Activated CD8-positive, alpha-beta T cell treated with anti-CD3 and anti-CD28 coated beads, Interleukin-2, amount 10 ng/mL, durations not matched to agents 7 days and 5 days (primary cell): Measurements from ENCODE around the gene KCNQ2. TPM values are rescaled to one million over a fixed set of nuclear protein-coding genes. Genes with fewer than 3 reads are reported as not detected.

Experiments used
- ATAC-seq: fragments of 150-1000 bp; cut with Tn5 transposase; one replicate; pipeline ENCODE4 v1.10.0; 2021; ENCODE audit warnings: moderate library complexity
- CTCF ChIA-PET: fragments of 350-600 bp; sonication (Branson Sonifier 250); formaldehyde crosslinking; loops from one replicate; lab custom pipeline; 2021; ENCODE audit warnings: antibody characterized with exemption; lab: Charles Lee
- POLR2A ChIA-PET: fragments of 350-600 bp; sonication (Branson Sonifier 250); formaldehyde crosslinking; loops from one replicate; lab custom pipeline; 2021; ENCODE audit warnings: antibody characterized with exemption; lab: Charles Lee
- DNase-seq: peaks from one replicate; pipeline ENCODE4 v3.0.0-alpha.2; 2020
- H3K27ac Mint-ChIP-seq: one replicate; pipeline ENCODE4 v1.8.0; 2021; ENCODE audit warnings: mild to moderate bottlenecking, mixed read lengths
- H3K27me3 Mint-ChIP-seq: one replicate; pipeline ENCODE4 v1.8.0; 2021; ENCODE audit warnings: low read depth, mixed read lengths
- H3K36me3 Mint-ChIP-seq: one replicate; pipeline ENCODE4 v1.8.0; 2021; ENCODE audit warnings: low read depth, mixed read lengths
- H3K4me1 Mint-ChIP-seq: one replicate; pipeline ENCODE4 v1.8.0; 2021; ENCODE audit warnings: low read depth, mixed read lengths
- H3K4me3 Mint-ChIP-seq: one replicate; pipeline ENCODE4 v1.8.0; 2021; ENCODE audit warnings: mild to moderate bottlenecking, mixed read lengths
- H3K9me3 Mint-ChIP-seq: one replicate; pipeline ENCODE4 v1.8.0; 2022; ENCODE audit warnings: mixed read lengths; ENCODE audit not compliant: insufficient read depth
- total RNA-seq, 2 experiments: library from RNA; stranded (reverse); gene quantifications; one replicate each; pipeline ENCODE4 v1.2.3, GENCODE V29; 2021

The KCNQ2 gene
- total RNA-seq, 2 experiments from 2014 or later: not detected

DNA sequence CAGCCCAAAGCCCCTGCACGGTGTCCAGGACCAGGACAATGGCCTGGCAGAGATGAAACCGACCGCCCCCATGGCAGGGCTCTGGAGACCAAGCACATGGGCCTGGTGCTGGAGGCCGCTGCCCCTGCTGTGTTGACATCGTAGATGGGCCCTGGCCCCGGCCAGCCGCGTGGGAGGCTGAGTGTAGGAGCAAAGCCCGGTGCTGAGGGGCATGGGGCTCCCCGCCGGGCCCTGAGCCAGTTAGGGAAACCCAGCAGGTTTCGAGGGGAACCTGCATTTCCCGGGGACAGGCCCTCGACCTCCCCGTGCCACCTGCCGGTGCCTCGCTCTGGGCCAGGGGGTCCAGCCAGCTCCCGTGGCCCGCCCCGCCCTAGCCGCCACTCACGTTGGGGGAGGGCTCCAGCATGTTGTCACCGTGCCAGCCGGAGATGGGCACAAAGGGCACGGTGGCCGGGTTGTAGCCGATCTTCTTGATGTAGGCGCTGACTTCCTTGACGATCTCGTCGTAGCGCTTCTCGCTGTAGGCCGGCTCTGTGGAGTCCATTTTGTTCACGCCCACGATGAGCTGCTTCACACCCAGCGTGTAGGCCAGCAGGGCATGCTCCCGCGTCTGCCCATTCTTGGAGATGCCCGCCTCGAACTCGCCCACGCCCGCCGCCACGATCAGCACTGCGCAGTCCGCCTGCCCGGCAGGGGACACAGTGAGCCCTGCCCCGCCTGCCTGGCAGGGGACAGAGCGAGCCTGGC is 22.1 kb upstream of the KCNQ2 start:
- no peak for ATAC-seq
- POLR2A ChIA-PET: no interaction called here
- Mint-ChIP-seq H3K9me3 (no peaks in the 10 kb centered on the region), H3K27me3 (peaks cover 13% of the 10 kb centered on the region), H3K4me1 (peaks cover 8% of the 10 kb centered on the region), H3K36me3 (no peaks in the 10 kb centered on the region), H3K4me3 (no peak overlapping the region), H3K27ac (no peak overlapping the region)
- DNase-seq: no peak
- CTCF ChIA-PET: no interaction called here

DNA sequence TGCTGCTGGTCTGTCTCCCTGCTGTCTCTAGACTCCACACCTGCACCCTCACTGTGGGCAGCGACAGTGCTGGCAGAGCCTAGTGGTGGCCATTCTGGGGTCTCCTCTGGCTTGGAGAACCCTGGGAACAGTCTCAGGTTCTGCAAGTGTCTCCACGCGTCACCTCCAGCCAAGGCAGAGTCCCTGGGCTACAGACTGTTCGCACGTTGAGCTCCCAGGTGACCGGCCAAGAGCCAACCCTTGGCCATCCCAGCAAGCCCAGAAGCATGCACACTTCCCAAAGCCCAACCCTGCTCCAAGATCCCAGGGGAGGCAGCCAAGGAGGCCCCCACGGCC is 21.6 kb upstream of the KCNQ2 start:
- H3K36me3 Mint-ChIP-seq: no peaks in the 10 kb centered on the region
- peaks cover 14% of the 10 kb centered on the region for H3K27me3 Mint-ChIP-seq
- CTCF ChIA-PET: no interaction called here

DNA sequence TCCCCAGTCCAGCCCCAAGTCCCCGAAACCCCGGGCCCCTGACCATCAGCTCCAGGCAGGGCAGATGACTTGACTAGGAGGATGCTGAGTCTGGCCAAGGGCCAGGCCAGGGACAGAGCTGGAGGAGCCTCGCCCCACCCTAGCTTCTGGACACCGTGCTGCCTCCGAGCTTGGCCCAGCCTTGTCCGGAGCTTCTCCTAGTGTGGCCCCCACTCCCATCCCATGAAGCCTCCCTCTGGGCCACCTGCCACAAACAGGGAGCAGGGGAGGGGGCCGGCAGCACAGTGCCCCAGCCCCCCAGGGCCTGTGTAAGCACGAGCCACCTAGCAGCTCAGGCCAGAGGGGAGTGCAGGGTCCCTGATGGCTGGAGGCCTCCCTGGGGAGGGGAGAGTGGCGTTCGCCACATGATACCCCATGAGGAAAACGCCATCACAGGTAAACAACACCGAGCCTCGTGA is 21.1 kb upstream of the KCNQ2 start:
- Mint-ChIP-seq H3K4me3 (no peak overlapping the region), H3K36me3 (no peaks in the 10 kb centered on the region), H3K4me1 (peaks cover 8% of the 10 kb centered on the region)

More for the DNA sequence above, 21.6 kb upstream of the KCNQ2 start:
- ATAC-seq (no peak), DNase-seq (no peak)
- H3K4me1 Mint-ChIP-seq: peaks cover 8% of the 10 kb centered on the region
- no peak overlapping the region for H3K27ac Mint-ChIP-seq
- H3K9me3 Mint-ChIP-seq: no peaks in the 10 kb centered on the region
- POLR2A ChIA-PET: no interaction called here
- H3K4me3 Mint-ChIP-seq: no peak overlapping the region

DNA sequence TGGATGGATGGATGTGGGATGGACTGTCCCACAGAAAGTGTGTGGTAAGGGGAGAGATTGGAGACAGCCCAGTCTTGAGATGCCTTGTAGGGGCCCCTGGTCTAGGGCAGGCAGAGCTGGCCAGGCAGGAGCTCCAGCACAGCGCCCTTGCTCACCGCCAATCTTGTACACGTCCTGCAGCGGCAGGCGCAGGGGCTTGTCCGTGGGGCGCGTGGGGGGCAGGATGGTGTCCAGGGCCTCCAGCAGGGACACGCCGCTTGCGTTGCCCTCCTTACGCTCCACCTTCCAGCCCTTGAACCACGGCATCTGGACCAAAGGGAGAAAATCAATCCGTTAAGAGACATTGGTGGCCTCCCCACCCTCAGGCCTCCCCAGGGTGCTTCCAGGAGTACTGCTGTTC is 20.5 kb upstream of the KCNQ2 start:
- no peaks in the 10 kb centered on the region for H3K36me3 Mint-ChIP-seq
- H3K9me3 Mint-ChIP-seq: no peaks in the 10 kb centered on the region
- CTCF ChIA-PET: no interaction called here
- H3K27me3 Mint-ChIP-seq: peaks cover 17% of the 10 kb centered on the region
- DNase-seq (no peak), ATAC-seq (no peak)
- H3K27ac Mint-ChIP-seq: no peak overlapping the region
- no peak overlapping the region for H3K4me3 Mint-ChIP-seq
- peaks cover 8% of the 10 kb centered on the region for H3K4me1 Mint-ChIP-seq
- POLR2A ChIA-PET: no interaction called here

More for the DNA sequence above, 21.1 kb upstream of the KCNQ2 start:
- ATAC-seq (no peak), DNase-seq (no peak)
- Mint-ChIP-seq H3K9me3 (no peaks in the 10 kb centered on the region), H3K27me3 (peaks cover 17% of the 10 kb centered on the region), H3K27ac (no peak overlapping the region)
- CTCF ChIA-PET: no interaction called here
- POLR2A ChIA-PET: no interaction called here

DNA sequence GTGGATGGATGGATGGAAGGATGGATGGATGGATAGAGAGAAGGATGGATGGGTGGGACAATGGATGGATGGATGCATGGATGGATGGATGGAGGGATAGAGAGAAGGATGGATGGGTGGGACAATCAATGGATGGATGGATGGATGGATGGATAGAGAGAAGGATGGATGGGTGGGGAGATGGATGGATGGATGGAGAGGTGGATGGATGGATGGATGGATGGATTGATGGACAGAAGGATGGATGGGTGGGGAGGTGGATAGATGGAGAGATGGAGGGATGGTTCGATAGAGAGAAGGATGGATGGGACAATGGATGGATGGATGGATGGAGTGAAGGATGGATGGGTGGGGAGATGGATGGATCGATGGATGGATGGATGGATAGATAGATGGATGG is 20.1 kb upstream of the KCNQ2 start:
- Mint-ChIP-seq H3K36me3 (no peaks in the 10 kb centered on the region), H3K4me1 (peaks cover 8% of the 10 kb centered on the region), H3K4me3 (no peak overlapping the region), H3K9me3 (no peaks in the 10 kb centered on the region), H3K27ac (no peak overlapping the region), H3K27me3 (peaks cover 14% of the 10 kb centered on the region)
- ATAC-seq: no peak
- ChIA-PET POLR2A (no interaction called here), CTCF (no interaction called here)
- no peak for DNase-seq

DNA sequence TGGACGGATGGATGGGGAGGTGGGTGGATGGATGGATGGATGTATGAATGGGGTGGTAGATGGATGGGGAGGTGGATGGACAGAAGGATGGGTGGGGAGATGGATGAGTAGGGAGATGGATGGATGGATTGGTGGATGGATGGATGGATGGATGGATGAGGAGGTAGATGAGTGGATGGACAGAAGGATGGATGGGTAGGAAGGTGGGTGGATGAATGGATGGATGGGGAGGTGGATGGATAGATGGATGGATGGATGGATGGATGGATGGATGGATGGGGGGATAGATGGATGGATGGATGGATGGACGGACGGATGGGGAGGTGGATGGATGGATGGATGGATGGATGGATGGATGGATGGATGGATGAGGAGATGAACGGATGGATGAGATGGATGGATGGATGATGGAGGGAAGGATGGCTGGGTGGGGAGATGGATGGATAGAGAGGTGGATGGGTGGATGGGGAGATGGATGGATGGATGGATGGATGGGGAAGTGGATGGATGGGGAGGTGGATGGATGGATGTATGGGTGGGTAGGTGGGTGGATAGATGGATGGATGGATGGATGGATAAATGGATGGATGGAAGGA is 19.3 kb upstream of the KCNQ2 start:
- ATAC-seq (no peak), DNase-seq (no peak)
- H3K27me3 Mint-ChIP-seq: peaks cover 8% of the 10 kb centered on the region
- H3K9me3 Mint-ChIP-seq: no peaks in the 10 kb centered on the region
- no peak overlapping the region for H3K27ac Mint-ChIP-seq
- H3K4me1 Mint-ChIP-seq: peaks cover 5% of the 10 kb centered on the region
- H3K4me3 Mint-ChIP-seq: no peak overlapping the region
- POLR2A ChIA-PET: no interaction called here
- CTCF ChIA-PET: no interaction called here
- no peaks in the 10 kb centered on the region for H3K36me3 Mint-ChIP-seq

DNA sequence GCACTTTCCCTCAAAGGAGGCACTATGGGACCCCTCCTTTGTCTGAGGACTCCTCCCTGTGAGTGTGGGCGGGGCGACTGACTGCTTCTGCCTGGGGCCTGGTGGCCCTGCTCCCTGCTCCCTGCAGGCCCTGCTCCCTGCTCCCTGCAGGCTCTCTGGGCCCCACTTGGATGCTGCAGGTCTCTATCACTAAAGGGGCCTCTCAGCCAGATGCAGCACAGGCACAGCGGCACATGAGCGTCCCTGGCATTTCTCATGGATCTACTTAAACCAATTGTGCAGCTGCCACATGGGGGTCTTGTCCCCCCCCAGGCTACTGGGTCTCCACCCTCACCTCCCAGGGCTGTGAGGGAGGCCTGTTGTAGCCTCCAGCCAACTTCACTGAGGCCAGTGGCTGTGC is 18.6 kb upstream of the KCNQ2 start:
- POLR2A ChIA-PET: no interaction called here
- CTCF ChIA-PET: no interaction called here
- peaks cover 8% of the 10 kb centered on the region for H3K27me3 Mint-ChIP-seq
- no peak for DNase-seq
- H3K4me1 Mint-ChIP-seq: no peaks in the 10 kb centered on the region
- no peak overlapping the region for H3K4me3 Mint-ChIP-seq
- ATAC-seq: no peak
- no peaks in the 10 kb centered on the region for H3K36me3 Mint-ChIP-seq
- H3K27ac Mint-ChIP-seq: no peak overlapping the region
- H3K9me3 Mint-ChIP-seq: no peaks in the 10 kb centered on the region

DNA sequence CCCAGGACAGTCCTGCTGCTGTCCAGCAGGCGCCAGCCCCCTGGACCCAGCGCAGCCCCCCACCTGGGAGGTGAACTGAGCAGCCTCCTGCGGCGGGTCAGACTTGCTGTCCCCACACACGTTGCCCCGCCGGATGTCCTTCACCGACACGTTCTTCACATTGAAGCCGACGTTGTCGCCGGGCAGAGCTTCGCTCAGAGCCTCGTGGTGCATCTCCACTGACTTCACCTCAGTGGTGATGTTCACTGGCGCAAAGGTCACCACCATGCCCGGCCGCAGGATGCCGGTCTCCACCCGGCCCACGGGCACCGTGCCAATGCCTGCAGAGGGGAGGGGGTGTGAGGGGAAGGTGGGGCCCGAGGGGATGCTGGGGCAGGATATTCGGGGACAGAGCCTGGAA is 18.0 kb upstream of the KCNQ2 start:
- ChIA-PET CTCF (no interaction called here), POLR2A (no interaction called here)
- Mint-ChIP-seq H3K27ac (no peak overlapping the region), H3K27me3 (peaks cover 8% of the 10 kb centered on the region), H3K36me3 (no peaks in the 10 kb centered on the region), H3K9me3 (no peaks in the 10 kb centered on the region), H3K4me3 (no peak overlapping the region), H3K4me1 (no peaks in the 10 kb centered on the region)
- ATAC-seq: no peak
- DNase-seq: no peak

DNA sequence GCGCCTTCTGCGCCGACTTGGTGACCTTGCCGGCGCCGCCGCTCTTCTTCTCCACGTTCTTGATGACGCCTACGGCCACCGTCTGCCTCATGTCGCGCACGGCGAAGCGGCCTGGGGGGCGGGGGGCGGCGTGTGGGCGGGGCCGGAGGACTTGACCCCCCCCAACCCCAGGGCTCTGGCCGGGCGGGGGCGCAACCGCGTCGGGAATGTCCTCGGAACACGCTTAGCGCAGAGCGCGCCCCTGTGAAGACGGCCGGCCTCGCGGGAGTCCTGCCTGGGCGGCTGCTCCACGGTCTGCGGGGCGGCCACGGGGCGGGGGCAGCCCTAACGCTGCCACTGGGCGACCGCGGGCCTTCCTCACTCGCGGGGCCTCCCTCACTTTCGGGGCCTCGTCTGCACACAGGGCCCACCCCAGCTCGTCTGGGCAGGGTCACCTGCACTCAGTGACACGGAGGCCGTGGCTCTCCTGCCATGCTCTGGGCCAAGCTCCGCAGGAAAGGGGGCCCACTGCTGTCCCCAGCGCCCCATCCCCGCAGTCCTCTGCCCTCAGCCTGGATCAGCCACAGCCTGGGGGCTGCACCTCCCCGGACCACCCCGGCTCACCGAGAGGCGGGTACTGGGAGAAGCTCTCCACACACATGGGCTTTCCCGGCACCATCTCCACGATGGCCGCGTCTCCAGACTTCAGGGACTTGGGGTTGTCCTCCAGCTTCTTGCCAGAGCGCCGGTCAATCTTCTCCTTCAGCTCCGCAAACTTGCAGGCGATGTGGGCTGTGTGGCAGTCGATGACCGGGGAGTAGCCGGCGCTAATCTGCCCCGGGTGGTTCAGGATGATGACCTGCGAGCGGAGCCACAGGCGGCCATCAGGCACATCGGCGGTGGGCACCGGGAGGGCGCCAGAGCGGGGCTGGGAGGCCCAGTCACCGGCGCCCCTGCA is 16.1 kb upstream of the KCNQ2 start:
- H3K9me3 Mint-ChIP-seq: no peaks in the 10 kb centered on the region
- H3K4me3 Mint-ChIP-seq: no peak overlapping the region
- CTCF ChIA-PET: no interaction called here
- no peak overlapping the region for H3K27ac Mint-ChIP-seq
- ATAC-seq (no peak), DNase-seq (no peak)
- no peaks in the 10 kb centered on the region for H3K4me1 Mint-ChIP-seq
- peaks cover 8% of the 10 kb centered on the region for H3K27me3 Mint-ChIP-seq
- H3K36me3 Mint-ChIP-seq: no peaks in the 10 kb centered on the region
- POLR2A ChIA-PET: no interaction called here

DNA sequence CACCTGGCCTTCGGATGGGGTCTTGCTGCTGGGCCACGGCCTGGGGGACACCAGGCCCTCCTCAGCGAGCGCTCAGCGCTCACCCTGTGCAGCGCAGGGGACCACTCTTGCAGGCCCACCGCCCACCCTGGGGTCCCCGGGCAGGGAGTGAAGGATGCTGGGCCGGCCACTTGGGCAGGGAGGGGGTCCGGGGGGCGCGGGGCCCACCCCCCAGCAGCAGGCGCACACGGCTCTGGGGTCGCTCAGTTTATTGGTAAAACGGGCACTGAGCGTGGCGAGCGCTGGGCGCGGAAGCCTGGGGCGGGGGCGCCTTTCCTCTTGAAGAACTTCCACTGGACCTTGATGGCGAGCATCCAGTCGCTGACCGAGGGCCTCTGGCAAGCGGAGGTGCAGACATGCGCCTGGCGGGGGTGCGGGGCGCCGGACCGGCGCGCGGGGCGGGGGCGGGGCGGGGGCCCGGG is 15.4 kb upstream of the KCNQ2 start:
- Mint-ChIP-seq H3K4me3 (no peak overlapping the region), H3K36me3 (no peaks in the 10 kb centered on the region), H3K27ac (no peak overlapping the region), H3K27me3 (peaks cover 10% of the 10 kb centered on the region), H3K9me3 (no peaks in the 10 kb centered on the region), H3K4me1 (no peaks in the 10 kb centered on the region)
- CTCF ChIA-PET: no interaction called here
- POLR2A ChIA-PET: no interaction called here
- no peak for ATAC-seq
- DNase-seq: no peak

DNA sequence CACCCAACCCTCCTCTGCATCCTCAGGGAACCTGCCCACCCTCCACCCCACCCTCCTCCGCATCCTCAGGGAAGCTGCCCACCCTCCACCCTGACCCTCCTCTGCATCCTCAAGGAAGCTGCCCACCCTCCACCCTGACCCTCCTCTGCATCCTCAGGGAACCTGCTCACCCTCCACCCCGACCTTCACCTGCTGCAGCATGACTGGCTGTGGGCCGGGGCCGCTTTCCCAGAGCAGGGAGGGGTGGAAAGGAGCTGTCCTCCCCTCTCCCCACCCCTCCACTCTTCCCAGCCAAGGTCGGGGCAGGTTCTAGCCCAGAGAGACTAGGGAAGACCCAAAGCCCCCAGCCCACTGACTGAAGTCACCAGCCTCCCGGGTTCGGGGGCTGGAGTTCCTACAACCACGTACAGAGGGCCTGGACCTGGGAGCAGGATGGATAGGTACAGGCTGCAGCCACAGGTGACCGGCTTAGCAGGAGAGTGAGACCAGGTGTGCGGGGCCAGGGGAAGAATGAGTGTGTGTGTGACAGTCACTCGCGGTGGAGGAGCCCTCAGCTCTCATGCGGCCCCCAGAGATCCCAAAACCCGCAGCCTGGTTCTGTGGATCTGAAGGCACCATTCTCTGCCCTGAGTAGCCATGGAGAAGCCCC is 14.8 kb upstream of the KCNQ2 start:
- POLR2A ChIA-PET: no interaction called here
- ATAC-seq (no peak), DNase-seq (no peak)
- H3K4me1 Mint-ChIP-seq: no peaks in the 10 kb centered on the region
- H3K36me3 Mint-ChIP-seq: no peaks in the 10 kb centered on the region
- CTCF ChIA-PET: no interaction called here
- H3K4me3 Mint-ChIP-seq: no peak overlapping the region
- no peak overlapping the region for H3K27ac Mint-ChIP-seq
- no peaks in the 10 kb centered on the region for H3K9me3 Mint-ChIP-seq
- peaks cover 10% of the 10 kb centered on the region for H3K27me3 Mint-ChIP-seq
